EH (cell line): Measurements from ENCODE around the gene GALM.
"Not testable (repeated sequence)": the region's sequence is repeated elsewhere in the genome, so short reads cannot be mapped to it uniquely, and the experiment has no call there.

Experiments
- DNase-seq: peaks from one replicate; pipeline ENCODE4 v3.0.0-alpha.2; 2015; ENCODE audit warnings: low read depth

GALM gene

DNA sequence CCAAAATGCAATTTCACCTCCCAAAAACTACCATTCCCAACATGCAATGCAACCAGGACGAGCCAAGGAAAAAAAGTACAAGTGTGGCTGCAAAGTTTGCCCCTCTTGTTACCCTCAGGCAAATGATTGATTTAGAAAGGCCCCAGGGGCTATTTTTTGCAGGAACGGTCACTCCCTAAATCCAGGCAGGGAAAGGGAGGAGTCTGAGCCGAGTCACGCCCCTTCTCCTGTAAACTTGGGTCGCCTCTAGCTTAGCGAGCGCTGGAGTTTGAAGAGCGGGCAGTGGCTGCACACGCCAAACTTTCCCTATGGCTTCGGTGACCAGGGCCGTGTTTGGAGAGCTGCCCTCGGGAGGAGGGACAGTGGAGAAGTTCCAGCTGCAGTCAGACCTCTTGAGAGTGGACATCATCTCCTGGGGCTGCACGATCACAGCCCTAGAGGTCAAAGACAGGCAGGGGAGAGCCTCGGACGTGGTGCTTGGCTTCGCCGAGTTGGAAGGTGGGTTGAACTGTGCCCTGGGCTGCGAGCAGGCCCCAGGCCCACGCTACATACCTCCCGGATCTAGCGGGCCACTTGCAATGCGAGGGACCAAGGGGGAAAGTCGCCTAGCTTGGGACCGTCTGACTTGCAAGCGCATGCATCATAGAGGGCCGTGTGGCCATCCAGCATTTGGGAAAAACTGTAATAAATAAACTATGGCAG lies at the start of gene GALM:
Gene GALM (plus strand): TSS at position 261 of the 702 bp plus-strand sequence. CDS start 48 bp downstream, at position 309.
- peak; percentile 90 for DNase-seq

DNA sequence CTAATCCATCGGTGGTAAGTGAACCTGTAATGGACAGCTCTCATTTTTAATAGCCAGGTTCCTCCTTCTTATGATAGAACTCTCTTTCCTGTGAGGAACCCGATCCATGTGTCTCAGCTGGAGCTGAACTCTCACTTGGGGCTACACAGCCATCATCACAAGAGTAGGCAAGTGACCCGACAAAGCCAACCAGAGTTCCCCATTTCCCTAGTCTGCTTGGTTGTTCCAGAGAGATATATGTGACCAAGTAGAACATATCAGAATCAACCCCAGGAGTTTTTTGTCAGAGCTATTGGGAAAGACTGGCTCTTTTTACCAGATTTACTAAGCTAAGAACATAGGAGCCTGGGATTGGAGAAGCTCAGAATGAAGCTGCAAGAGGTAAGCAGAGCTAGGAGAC lies 48.6 kb upstream of the GALM start:
- no peak for DNase-seq

DNA sequence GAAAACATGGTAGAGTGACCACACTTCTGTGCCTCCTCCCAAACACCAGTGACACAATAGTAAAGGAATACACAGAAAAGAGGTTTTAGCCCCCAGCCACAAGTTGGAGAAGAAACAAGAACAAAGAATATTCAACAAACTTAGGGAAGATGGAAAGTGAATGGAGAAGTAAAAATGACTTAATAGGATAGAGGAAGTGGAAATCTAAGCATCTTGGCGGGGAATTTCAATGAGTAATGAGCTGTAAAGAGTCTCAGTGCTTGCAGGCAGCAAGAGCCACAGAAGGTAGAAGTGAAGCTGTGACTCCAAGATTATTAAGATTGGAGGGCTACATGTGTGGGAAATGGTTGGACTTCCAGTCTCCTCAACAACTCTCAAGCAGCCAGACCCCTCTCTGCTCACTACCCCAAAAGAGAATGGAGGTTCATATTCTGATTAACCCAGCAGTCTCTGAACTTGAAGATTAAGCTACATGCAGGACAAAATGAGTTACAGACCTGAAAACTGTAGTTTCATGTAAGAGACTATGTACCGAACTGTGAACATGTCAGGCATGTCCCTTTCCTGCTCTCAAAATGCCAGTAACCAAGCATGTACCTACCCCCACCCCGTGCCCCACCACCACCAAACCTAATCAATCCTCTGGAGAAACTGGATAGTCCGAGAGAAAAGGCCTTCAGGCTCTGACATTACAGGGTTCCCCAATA lies 46.3 kb upstream of the GALM start:
- DNase-seq, result peak; percentile 44

DNA sequence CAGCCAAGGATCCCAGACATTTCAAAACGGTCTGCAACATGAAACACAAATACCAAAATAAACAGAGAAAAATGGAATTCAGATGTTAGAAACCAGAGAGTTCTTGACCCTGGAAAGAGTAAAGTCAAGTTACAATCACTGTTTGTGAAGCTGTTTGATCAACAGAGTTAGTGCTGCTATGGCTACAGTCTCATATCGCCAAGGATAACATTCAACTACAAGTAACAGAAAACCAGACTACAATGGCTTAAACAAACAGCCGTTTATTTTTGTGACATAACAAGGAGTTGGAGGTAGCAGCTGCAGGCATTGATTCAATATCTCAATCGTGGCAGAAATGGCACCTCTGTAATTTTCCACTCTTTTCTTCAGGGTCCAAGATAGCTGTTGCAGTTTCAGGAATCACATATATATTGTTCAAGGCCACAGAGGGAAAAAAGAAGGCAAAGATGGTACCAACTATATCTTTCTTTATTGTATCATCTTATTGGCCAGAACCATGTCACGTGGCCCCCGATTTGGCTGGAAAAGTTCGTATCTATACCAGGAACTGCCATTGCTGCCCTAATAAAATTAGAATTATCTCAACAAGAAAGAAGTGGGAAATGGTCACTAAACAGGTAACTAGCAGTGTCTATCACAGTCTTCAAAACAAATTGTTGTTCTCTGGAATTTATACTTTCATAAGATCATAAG lies 45.5 kb upstream of the GALM start:
- DNase-seq, result peak; percentile 67

GRCh38 chr2:38621018-38621417 lies 44.9 kb upstream of the GALM start:
- no peak for DNase-seq

DNA sequence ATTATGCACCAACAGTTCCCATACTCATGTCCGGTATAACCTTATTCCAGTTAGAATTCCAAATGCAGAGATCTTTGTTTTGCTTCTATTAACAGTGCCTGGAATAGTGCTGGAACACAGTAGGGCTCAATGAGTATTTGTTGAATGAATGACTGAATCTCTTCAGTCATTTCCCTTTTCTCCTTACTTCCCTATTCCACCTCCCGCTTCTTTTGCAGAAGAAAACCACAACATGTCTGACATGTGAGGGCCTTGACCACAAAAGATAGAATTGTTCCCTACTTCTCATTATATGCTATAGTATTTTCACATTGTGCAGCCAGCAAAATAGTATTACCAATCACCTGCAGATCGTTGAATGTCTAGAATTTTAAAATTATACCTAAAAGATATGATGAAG lies 43.7 kb upstream of the GALM start:
- DNase-seq, result no peak

DNA sequence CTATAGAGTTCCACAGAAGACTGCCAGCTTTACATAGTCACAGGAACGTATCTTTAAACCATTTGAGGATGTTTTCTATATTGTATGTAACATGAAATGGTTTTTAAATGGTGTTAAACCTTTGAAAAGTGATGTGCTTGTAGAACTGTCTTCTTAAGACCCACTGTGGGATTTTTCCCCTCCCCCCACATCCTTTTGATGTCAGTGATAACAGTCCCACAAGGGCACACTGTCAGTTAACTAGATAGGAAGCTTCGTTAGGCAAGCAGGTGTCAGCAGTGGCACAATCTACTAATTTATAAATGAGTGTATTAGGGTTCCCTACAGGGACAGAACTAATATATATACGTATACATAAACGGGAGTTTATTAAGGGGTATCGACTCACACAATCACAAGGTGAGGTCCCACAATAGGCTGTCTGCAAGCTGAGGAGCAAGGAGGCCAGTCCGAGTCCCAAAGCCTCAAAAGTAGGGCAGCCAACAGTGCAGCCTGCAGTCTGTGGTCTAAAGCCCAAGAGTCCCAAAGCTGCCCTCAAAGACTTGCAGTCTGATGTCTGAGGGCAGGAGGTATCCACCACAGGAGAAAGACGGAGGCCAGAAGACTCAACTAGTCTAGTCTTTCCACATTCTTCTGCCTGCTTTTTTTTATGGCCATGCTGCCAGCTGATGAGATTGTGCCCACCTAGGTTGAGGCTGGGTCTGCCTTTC lies 39.4 kb upstream of the GALM start:
- no peak for DNase-seq

DNA sequence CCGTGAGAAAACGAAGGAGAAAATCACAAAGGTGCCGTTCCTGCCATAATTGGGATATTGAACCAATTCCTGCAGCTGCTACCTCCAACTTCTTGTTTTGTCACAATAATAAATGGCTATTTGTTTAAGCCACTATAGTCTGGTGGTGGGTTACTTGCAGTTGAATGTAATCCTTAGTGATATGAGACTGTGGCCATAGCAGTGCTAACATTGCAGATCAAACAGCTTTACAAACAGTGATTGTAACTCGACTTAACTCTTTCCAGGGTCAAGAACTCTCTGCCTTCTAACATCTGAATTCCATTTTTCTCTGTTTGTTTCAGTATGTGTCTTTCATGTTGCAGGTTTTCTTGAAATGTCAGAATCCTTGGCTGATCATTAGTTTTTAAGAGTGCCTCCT lies 38.5 kb upstream of the GALM start:
- DNase-seq, result no peak

DNA sequence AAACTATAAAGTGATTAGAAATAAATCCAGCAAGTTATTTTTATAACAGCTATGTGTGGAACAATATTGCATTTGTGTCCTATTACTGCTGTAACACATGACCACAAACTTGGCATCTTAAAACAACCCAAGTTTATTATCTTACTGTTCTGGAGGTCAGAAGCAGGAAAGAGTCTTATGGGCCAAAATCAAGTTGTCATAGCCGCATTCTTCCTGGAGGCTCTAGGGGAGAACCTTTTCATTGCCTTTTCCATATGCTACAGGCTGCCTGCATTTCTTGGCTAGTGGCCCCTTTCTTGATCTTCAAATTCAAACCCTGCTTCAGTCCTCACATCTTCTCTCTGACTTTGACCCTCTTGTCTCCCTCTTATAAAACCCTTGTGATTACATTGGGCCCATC lies 36.2 kb upstream of the GALM start:
- no peak for DNase-seq

GRCh38 chr2:38631976-38632375 lies 33.9 kb upstream of the GALM start:
- DNase-seq, result no peak

GRCh38 chr2:38632980-38633379 lies 32.9 kb upstream of the GALM start:
- no peak for DNase-seq

DNA sequence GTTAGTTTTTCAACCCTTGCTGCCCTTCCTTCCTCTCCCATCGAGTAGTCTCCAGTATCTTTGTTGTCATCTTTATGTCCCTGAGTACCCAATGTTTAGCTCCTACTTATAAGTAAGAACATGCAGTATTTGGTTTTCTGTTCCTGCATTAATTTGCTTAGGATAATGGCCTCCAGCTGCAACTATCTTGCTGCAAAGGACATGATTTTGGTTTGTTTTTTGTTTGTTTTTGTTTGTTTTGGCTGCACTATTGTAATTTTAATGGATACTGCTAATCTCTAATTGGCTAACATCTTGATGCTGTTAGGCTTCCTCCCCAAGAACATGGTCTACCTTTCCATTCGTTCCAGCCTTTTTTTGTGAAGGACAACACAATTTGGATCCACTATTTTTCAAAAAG lies 32.0 kb upstream of the GALM start:
- DNase-seq, result no peak

- DNase-seq, result peak; percentile 66
These were observed 31.2 kb upstream of the GALM start for GRCh38 chr2:38634684-38635083.

- no peak for DNase-seq
These were observed 30.8 kb upstream of the GALM start for GRCh38 chr2:38635139-38635538.

DNA sequence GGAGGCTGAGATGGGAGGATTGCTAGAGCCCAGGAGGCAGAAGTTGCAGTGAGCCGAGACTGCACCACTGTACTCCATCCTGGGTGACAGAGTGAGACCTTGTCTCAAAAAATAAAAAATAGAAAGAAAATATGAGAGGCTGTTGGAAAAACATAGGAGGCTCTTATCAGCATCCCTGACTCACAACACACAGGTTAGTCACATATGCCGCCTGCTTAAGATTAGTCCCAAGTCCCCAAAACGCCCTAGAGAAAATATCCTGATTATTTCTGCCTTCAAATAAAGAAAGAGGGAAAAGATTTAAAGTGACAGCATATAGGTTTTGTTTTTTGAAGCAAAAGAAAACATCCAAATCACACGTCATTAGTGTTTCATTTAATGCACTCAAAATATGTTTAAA lies 29.8 kb upstream of the GALM start:
- no peak for DNase-seq

- DNase-seq, result not testable (repeated sequence)
These were observed 23.4 kb upstream of the GALM start for GRCh38 chr2:38642373-38643017.

DNA sequence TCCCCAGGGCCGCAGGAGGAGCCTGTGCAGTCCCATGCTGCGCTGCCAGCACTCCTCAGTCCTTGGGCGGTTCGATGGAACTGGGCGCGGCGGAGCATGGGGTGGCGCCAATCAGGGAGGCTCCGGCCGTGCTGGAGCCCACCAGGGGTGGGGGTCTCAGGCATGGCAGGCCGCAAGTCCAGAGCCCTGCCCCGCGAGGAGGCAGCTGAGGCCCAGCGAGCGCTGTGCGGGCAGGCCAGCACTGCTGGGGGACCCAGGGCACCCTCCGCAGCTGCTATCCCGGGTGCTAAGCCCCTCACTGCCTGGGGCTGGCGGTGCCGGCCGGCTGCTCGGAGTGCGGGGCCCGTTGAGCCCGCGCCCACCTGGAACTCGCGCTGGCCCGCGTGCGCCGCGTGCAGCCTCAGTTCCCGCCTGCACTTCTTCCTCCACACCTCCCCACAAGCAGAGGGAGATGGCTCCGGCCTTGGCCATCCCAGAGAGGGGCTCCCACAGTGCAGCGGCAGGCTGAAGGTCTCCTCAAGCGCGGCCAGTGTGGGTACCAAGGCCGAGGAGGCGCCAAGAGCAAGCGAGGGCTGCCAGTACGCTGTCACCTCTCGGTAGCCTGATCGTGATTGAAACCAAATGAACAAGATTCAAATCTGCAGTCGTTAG lies 22.8 kb upstream of the GALM start:
- DNase-seq, result no peak

GRCh38 chr2:38643683-38644511 lies 22.0 kb upstream of the GALM start:
- DNase-seq, result not testable (repeated sequence)

GRCh38 chr2:38648107-38648761 lies 17.7 kb upstream of the GALM start:
- DNase-seq, result no peak

- no peak for DNase-seq
These were observed 16.7 kb upstream of the GALM start for GRCh38 chr2:38649176-38649728.
